Astrocyte of the cerebellum (primary cell): ENCODE results near the gene ULBP2.
"Not testable (repeated sequence)": the region's sequence is repeated elsewhere in the genome, so short reads cannot be mapped to it uniquely, and the experiment has no call there.

Source experiments
- DNase-seq: peaks from one replicate; pipeline ENCODE4 v3.0.0-alpha.2; 2011; ENCODE audit warnings: low read depth
- H3K4me3 ChIP-seq: 2 replicates; pipeline ENCODE4 v1.5.1; 2011; ENCODE audit warnings: mild to moderate bottlenecking, low read depth, low read length, moderate library complexity
- CTCF ChIP-seq: IDR thresholded peaks from 2 replicates; pipeline ENCODE4 v1.5.1; 2012; ENCODE audit warnings: low read length, low read depth, moderate library complexity, mild to moderate bottlenecking; ENCODE audit errors: missing control alignments
- in situ Hi-C: cut with HindIII; loops from 2 replicates; pipeline ENCODE4 v1.10.0; 2017; ENCODE audit warnings: low sequenced_read_pairs

The ULBP2 gene

GRCh38 chr6:149924206-149924932 is 17.4 kb upstream of the ULBP2 start:
- no peak overlapping the region for H3K4me3 ChIP-seq
- no peak for TF ChIP-seq CTCF
- in situ Hi-C loops, result no loop called here
- no peak for DNase-seq

GRCh38 chr6:149924933-149925252 is 16.9 kb upstream of the ULBP2 start:
- no peak for DNase-seq
- H3K4me3 ChIP-seq, result no peak overlapping the region
- no peak for TF ChIP-seq CTCF
- in situ Hi-C loops, result no loop called here

- no peak for TF ChIP-seq CTCF
- H3K4me3 ChIP-seq, result peak overlapping the region; percentile 43
- in situ Hi-C loops, result no loop called here
- DNase-seq, result no peak
Measured at GRCh38 chr6:149925253-149925973, 16.4 kb upstream of the ULBP2 start.

- peak overlapping the region; percentile 43 for H3K4me3 ChIP-seq
- TF ChIP-seq CTCF, result peak; percentile 92
- DNase-seq, result peak; percentile 47
- in situ Hi-C loops, result no loop called here
Measured at GRCh38 chr6:149925974-149926777, 15.6 kb upstream of the ULBP2 start.

- H3K4me3 ChIP-seq, in situ Hi-C loops, DNase-seq: not testable (repeated sequence)
Measured at GRCh38 chr6:149927025-149927424, 14.8 kb upstream of the ULBP2 start.

GRCh38 chr6:149929422-149929821 is 12.4 kb upstream of the ULBP2 start:
- peak; percentile 59 for TF ChIP-seq CTCF
- DNase-seq, result no peak
- in situ Hi-C loops, result no loop called here
- no peak overlapping the region for H3K4me3 ChIP-seq
